Inferior parietal cortex (tissue), 1 donor: Measurements from ENCODE around the gene RFTN1.
"Not testable (repeated sequence)": the region's sequence is repeated elsewhere in the genome, so short reads cannot be mapped to it uniquely, and the experiment has no call there.

ENCODE experiments used
- DNase-seq: peaks from one replicate; pipeline ENCODE4 v3.0.0-alpha.2; 2016; ENCODE audit errors: extremely low spot score

Gene RFTN1

DNA sequence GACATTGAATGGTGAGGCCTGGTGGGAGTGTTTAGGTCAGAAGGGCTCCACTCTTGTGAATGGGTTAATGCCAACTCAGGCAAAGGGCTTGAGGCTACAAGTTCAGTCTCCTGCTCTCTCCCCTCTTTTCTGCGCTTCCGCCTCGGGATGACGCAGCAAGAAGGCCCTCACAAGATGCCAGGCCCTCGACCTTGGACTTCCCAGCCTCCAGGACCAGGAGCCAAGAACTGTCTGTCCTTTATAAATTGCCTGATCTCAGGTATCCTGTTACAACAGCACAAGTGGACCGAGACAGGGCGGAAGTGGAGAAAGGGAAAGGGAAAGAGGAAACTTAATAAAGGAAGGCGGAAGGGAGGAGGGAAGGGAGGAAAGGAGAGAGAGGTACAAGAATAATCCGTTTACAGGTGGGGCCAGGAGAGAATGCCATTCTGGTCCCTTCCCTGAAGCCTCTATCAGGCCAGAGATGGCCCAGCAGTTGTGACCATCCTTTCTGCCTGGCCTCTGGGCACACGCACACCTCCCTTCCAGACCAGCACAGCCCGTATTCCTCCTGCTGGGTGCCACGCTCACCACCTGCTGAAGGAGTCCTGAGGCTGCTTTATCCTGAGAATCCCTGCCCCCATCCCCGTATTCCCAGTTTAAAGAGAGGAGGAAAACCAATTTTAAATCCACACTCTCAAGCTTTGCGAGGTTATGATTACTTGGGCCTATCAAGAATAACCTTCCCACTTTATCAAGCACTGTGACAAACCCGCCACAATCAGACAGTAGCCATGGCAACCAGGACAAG lies 184.3 kb downstream of the RFTN1 start:
- DNase-seq = no peak

DNA sequence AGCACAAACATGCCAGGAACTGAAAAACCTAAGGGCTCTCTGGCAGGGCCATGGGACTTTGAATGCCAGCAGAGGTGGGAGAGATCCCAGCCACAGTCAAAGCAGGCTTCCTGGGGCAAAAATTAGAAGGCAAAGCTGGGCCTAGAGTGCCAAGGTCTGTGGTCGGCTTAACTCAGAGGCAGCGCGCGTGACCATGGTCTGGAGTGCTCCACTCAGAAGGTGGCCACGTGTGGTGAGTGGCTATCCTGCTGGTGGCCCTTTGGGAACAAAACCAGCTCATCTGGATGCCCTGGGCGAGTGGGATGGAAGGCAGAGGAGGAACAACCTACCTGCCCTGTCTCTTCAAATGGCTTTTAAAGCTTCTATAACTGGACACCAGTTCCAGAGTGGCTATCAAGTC lies 185.4 kb downstream of the RFTN1 start:
- no peak for DNase-seq

- no peak for DNase-seq
Observed at GRCh38 chr3:16326724-16327349, 186.7 kb downstream of the RFTN1 start.

DNA sequence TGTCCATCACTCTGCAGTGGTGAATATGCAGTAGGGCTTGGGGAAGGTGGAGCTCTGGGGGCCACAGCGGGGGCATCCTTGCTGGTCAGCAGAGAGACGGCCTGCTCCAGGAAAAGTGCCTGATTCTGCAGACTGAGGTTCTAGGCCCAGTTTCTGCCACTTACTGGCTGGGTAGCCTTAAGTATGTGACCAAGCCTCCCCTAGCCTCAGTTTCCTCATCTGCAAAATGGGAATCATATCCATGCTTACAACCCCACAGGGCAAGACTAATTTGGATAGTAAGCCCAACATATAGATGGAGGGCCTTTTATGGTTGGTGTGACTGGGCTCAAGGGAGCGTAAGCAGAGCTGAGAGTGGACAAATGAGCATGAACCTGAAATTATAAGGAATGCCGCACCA lies 187.6 kb downstream of the RFTN1 start:
- no peak for DNase-seq

- no peak for DNase-seq
Observed at GRCh38 chr3:16323737-16324136, 189.8 kb downstream of the RFTN1 start.

- no peak for DNase-seq
Observed at GRCh38 chr3:16322189-16322588, 191.3 kb downstream of the RFTN1 start.

- DNase-seq = no peak
Observed at GRCh38 chr3:16320711-16321110, 192.8 kb downstream of the RFTN1 start.

DNA sequence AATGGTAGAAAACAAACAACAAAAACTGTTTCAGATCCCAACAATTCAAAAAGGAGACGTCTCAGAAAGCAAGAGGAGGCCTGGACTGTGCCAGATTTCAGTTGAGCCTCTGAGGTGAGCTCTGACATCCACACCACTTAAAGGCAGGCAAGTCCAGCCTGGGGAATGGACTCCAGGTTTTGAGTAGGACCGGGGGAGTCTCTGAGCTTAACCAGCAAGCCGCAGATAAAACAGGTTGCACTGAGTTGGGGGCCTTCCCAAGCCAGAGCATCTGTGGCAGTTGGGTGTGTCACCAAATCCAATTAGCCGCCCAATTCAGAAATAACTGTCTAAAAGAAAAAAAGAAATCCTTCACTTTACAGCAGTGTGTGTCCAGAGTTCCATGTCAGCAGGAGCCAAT lies 193.8 kb downstream of the RFTN1 start:
- DNase-seq = no peak

DNA sequence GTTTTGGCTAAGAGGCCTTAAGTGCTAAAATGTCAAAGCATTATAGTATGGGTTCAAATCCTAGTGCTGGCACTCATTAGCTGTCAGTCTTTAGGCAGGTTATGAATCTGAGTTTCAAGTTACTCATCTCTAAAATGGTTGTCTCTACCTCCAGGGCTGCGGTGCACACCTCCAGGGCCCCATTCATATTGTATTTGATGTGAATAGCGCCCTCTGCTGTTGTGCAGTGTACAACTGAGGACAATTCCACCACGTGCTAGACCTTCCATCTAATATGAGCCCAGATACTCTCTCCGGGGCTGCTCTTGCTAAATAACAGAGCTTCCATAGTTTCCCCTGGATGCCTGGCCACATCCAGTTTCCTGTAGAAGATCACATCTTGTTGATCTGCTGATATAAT lies 194.2 kb downstream of the RFTN1 start:
- DNase-seq = no peak

DNA sequence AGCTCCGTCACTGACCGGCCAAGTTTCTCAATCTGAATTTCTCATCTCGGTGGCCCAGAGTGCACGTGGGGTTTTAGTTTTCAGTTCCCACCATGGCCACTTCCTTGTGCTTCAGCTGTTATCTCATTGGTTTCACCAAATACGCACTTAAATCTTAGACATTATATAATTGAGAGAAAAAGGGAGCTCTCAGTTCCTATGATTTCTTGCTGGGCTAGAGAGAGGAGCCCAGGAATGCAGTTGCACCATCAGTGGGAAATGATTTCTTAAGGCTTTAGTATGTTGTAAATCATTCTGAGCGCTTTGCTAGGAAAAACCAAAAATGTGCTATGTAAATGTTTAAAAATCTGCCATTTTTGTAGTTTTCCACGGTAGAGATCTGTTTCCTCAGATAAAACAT lies 195.3 kb downstream of the RFTN1 start:
- DNase-seq = no peak

DNA sequence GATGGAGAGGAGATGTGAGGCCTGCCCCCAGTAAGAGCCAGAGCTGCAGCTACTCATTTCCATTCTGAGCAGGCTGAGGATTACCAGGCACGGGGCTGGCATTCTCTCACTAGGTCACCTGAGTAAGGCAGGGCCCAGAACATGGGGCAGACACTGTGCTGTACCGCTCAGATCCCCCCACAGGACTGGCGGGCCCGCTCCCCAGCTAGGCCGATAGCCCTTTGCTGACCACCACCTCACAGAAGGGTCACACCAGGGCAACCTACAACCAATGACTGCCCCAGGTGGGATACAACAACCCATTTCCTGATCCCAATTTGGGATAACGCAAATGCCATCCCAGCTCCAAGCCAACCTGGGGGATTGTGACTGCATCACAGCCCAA lies 195.9 kb downstream of the RFTN1 start:
- no peak for DNase-seq

DNA sequence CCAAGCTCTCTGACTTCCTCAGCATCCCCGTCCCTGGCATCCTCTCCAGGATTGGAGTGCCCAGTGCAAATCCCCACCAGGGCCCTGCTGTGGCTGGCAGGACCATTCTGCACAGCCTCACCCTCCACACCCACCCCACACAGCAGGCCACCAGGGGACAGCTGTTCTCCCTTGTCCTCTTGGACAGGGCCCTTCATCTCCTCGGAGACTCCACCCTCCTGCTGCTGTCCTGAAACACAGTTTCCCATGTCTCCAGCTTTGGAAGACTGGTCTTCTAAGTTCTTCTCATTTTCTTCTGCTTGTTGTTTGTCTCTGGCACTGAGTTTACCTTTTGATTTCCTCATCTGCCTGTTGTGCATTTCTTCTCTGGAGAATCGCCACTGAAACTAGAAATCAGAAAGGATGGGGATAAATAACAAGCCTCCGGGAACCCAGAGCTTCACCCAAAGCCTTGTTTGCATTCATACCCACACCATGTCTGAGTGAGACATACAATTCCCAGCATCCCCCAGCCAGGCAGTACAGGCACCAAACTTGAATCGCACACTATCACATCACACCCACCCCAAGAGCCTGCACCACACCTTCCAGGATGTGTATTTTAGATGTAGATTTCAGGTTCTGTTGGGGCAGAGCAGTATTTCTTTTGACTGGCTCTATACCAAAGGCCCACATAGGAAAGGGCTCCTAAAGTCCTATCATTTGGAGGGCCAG lies 196.5 kb downstream of the RFTN1 start:
- no peak for DNase-seq

- no peak for DNase-seq
Observed at GRCh38 chr3:16316396-16316795, 197.1 kb downstream of the RFTN1 start.

DNA sequence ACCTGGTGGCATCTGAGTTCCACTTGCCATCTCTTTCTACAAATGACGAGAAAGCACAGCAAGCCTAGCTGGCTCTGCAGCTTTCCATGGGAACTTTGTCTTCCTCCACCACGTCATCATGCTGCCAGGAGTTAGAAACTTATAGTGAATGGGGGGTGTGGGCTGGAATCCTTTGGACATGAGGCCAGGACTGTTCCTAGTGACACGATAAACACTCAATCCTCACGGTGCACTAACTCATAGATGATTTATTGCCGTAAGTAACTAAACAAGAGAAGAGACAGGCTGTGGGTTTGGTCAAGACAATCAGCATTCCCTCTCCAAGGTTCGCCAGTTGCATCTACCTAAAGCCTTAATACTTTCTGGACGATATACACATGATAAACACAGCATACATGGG lies 197.9 kb downstream of the RFTN1 start:
- no peak for DNase-seq

- DNase-seq = no peak
Observed at GRCh38 chr3:16313886-16314645, 199.4 kb downstream of the RFTN1 start.

DNA sequence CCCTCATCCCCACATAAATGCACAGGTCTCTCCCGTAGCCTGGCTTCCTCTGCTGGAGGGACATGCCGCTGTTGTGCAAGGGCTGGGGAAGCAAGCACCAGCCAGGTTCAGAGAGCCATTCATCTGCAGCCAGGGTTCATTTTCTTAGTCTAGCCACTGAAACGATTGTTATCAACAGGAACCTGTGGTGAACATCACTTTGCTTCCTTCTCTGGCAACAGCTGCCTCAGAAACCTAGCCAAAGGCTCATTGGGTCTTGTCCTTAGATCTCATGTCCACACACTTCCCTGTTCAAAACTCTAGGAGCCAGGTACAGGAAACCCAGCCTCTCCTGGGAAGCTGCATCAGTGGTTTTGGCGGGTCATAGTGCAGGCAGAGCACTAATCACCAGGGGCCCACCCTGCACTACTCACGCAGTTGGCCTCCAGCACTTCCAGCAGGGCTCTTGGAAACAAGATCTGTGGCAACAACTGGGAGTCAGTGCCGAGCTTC lies 201.5 kb downstream of the RFTN1 start:
- no peak for DNase-seq

GRCh38 chr3:16310486-16310885 lies 203.0 kb downstream of the RFTN1 start:
- DNase-seq = not testable (repeated sequence)

DNA sequence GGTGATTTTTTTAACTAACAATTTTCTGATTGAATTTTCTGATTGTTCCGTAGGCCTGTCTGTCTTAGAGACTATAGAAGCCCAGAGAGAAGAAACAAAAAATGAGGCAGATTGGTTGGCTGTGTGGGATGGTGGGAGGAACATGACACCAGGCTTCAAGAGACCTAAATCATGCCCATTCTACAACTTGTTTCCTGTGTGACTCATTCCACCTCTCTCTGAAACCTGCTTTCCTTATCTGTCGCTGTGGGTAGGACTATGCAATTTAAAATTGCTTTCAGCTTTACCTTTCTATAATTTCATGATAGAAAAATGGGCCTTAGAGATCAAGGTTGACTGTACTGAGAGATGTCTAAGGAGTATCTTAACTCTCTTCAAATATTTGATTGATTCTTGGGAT lies 203.9 kb downstream of the RFTN1 start:
- no peak for DNase-seq

DNA sequence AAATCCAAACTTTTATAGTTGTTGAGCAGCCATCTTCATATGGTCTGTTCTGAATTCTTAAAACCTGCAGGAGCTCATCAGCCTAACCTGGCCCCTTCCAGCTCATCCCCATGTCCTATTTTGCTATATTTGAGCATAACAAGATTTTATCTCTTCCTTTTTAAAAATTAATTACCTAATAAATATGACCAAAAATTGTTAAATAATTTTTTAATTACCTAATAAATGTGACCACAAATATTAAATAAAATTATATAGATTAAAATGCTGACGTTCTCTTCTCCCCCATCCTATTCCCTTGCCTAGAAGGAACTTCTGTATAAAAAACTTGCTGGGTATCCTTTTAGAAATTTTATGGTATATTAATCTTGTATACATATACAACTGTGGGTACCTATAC lies 204.8 kb downstream of the RFTN1 start:
- no peak for DNase-seq

- DNase-seq = no peak
Observed at GRCh38 chr3:16307832-16308531, 205.5 kb downstream of the RFTN1 start.

GRCh38 chr3:16305111-16305541 lies 208.4 kb downstream of the RFTN1 start:
- DNase-seq = no peak
